ENCODE measurements around the gene SFXN2.

The SFXN2 gene

GRCh38 chr10:102675011-102675665 lies 39.3 kb upstream of the SFXN2 start:
- CTCF ChIA-PET: interaction anchor here (1.1 to 1.7 kb wide), 2 partner anchors 17 to 35 kb away, joined by 3 read pairs; no protein-coding TSS in a partner anchor
- DNase-seq (ENCODE audit: extremely low spot score): no peak
- TF ChIP-seq ELF4 (IDR thresholded peaks at IDR 0.05) (no peak), FOXA1 (IDR thresholded peaks at IDR 0.05) (no peak), L3MBTL2 (conservative IDR thresholded peaks at IDR 0.05) (no peak), TARDBP (IDR thresholded peaks at IDR 0.05) (no peak), FOXM1 (IDR thresholded peaks at IDR 0.05; ENCODE audit: borderline replicate concordance) (no peak), FOXK2 (IDR thresholded peaks at IDR 0.05) (no peak), BHLHE40 (IDR thresholded peaks at IDR 0.05; ENCODE audit: borderline replicate concordance) (no peak), CTBP1 (IDR thresholded peaks at IDR 0.05; ENCODE audit: borderline replicate concordance) (no peak), SUZ12 (IDR thresholded peaks at IDR 0.05) (no peak), HDGF (IDR thresholded peaks at IDR 0.05; ENCODE audit: borderline replicate concordance) (no peak), NFRKB (IDR thresholded peaks at IDR 0.05) (no peak), PKNOX1 (IDR thresholded peaks at IDR 0.05) (no peak), ARNT (IDR thresholded peaks at IDR 0.05) (no peak), LEF1 (IDR thresholded peaks at IDR 0.05; ENCODE audit: borderline replicate concordance) (no peak), ZNF384 (IDR thresholded peaks at IDR 0.05) (no peak), SP1 (IDR thresholded peaks at IDR 0.05) (no peak)
- POLR2A ChIA-PET: interaction anchor here (1.1 to 1.9 kb wide), 6 partner anchors 13 to 40 kb away, joined by 3 to 8 read pairs (median 6); partner anchors contain the start of genes ARL3 and TRIM8

DNA sequence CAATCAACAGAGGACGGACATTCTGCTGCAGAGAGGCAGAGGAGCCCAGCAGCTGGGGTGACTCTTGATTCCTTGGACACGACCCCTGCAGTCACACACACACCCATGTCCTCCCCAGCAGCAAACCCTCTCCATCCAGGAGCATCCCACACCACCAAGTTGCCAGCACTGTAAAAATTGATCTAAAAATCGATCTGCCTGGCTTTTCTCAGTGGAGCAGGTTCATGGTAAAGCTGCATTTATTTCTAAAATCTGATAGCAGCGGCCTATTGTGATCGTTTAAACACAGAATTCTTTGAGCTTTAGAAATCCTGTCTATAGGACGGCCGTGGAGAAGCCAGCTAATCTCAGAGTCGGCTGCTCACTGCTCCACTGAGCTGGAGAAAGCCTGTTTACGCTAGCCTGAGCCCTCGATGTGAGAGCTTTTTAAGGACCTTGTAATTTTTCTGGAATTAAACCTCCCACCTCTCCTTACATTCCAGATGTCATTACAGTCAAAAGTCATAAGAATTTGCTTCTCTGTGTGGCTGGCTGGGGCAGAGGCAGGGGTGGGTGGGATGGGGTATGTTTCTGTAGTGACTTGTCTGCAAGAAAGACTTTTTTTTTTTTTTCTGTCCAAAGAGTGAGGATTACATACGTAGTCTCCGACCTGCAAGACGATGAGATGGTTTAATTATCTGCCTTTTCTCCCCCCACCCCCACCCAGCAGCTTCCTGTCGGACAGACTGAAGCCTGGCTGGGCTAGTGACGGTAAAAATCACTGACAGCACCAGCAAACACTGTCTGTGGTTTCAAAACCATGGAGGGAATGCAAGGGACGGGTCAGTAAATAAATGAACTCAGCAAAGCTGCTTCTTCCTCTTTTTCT lies 38.5 kb upstream of the SFXN2 start:
- no peak for DNase-seq (ENCODE audit: extremely low spot score)
- CTCF ChIA-PET: interaction anchor here (0.6 to 1.1 kb wide), 3 partner anchors 18 to 28 kb away, joined by 3 read pairs; no protein-coding TSS in a partner anchor
- no peak for TF ChIP-seq ARNT (IDR thresholded peaks at IDR 0.05)
- no peak for TF ChIP-seq HDGF (IDR thresholded peaks at IDR 0.05; ENCODE audit: borderline replicate concordance)
- TF ChIP-seq LEF1 (IDR thresholded peaks at IDR 0.05; ENCODE audit: borderline replicate concordance): no peak
- TF ChIP-seq L3MBTL2 (conservative IDR thresholded peaks at IDR 0.05): no peak
- no peak for TF ChIP-seq TARDBP (IDR thresholded peaks at IDR 0.05)
- no peak for TF ChIP-seq ELF4 (IDR thresholded peaks at IDR 0.05)
- POLR2A ChIA-PET: interaction anchor here (0.6 to 1.9 kb wide), 8 partner anchors 11 to 39 kb away, joined by 3 to 8 read pairs (median 4); partner anchors contain the start of genes ARL3 and TRIM8

DNA sequence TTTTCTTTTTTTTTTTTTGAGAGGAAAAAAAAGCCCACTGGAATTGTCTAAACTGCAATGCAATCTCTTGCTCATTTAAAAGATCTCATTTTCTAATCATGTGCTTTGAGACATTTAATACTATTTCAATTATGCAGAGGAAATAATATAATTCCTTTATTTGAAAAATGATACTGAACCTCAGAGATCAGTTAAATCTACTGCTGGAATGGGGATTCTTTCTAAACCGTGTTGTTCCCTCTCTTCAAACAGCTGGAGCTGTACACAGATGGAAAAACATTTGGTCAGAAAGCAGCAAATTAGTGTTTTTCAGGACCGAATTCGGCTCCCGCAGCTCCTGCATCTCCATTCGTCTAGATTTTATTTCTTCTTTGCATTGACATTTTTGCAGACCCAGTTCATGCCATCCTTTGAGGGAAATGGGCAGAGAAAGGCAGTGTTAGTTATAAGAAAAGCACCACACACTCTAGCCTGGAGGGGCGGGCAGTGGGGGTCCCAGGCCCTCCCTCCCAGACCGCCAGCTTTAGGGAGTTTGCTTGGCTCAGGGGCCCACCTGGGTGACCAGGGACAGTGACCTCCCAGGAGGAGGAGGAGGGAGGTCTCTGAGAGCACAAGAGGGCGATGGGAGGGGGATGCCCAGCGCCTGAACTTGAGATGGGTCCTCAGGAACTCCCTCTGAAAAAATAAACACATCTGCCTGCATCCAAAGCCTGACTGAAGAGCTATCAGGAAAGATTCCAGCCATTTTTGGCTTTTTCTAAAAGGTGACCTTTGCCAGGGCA lies 37.7 kb upstream of the SFXN2 start:
- ChIA-PET CTCF (interaction anchor here (0.6 to 1.7 kb wide), 4 partner anchors 10 to 27 kb away, joined by 3 to 4 read pairs (median 3); no protein-coding TSS in a partner anchor), POLR2A (interaction anchor here (1.1 to 1.9 kb wide), 3 partner anchors 23 to 37 kb away, joined by 3 to 7 read pairs (median 6); partner anchors contain the start of gene ARL3)
- DNase-seq (ENCODE audit: extremely low spot score): no peak
- TF ChIP-seq ELF4 (IDR thresholded peaks at IDR 0.05): no peak
- no peak for TF ChIP-seq HDGF (IDR thresholded peaks at IDR 0.05; ENCODE audit: borderline replicate concordance)
- no peak for TF ChIP-seq BHLHE40 (IDR thresholded peaks at IDR 0.05; ENCODE audit: borderline replicate concordance)
- no peak for TF ChIP-seq SUZ12 (IDR thresholded peaks at IDR 0.05)

DNA sequence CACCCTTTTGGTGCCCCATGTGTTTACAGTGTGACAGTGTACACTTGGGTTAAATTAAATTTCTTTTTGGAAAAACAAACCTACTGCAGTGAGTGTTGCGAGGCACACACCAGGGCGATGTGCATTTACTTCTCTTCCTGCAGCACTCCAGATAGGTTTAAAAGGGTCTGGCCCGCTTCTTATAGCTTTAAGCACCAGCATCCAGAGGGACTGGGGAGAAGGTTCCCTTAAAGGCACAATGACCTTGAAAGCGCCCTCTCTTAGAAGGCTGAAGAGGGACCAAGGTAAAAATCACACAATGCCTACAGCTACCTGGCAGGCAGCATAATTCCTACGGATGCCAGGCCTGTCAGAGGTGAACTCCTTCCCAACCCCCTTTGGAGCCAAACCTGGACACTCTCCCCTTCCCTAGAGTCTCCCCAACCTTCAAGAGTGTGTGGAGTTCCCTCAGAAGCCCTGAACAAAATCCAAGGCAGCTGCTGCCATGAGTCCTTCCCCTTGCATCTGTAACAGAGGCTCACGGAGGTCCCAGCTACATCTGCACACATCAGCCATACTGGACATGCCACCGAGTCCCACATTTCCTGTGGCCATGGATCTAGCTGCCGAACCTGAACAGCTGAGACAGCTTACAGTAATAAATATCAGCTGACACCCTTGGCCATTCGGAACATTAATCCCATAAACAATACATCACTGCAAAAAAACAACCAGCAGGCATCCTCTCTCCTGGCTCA lies 36.9 kb upstream of the SFXN2 start:
- no peak for DNase-seq (ENCODE audit: extremely low spot score)
- no peak for TF ChIP-seq FOXK2 (IDR thresholded peaks at IDR 0.05)
- TF ChIP-seq HDGF (IDR thresholded peaks at IDR 0.05; ENCODE audit: borderline replicate concordance): no peak
- TF ChIP-seq NFRKB (IDR thresholded peaks at IDR 0.05): no peak
- ChIA-PET CTCF (interaction anchor here (1.0 to 2.9 kb wide), 9 partner anchors 7 to 36 kb away, joined by 3 to 25 read pairs (median 5); partner anchors contain the start of gene ARL3), POLR2A (interaction anchor here (1.1 to 3.5 kb wide), 4 partner anchors 24 to 37 kb away, joined by 3 to 20 read pairs (median 4); partner anchors contain the start of genes ARL3 and SFXN2)

GRCh38 chr10:102678068-102678400 lies 36.4 kb upstream of the SFXN2 start:
- ChIA-PET CTCF (interaction anchor here (0.7 to 2.9 kb wide), 11 partner anchors 8 to 525 kb away, joined by 3 to 25 read pairs (median 5); partner anchors contain the start of gene ARL3), POLR2A (interaction anchor here (1.1 to 3.5 kb wide), 4 partner anchors 32 to 36 kb away, joined by 3 to 20 read pairs (median 5); partner anchors contain the start of genes ARL3 and SFXN2)
- no peak for DNase-seq (ENCODE audit: extremely low spot score)
- no peak for TF ChIP-seq SP1 (IDR thresholded peaks at IDR 0.05)
- no peak for TF ChIP-seq FOXM1 (IDR thresholded peaks at IDR 0.05; ENCODE audit: borderline replicate concordance)
- no peak for TF ChIP-seq ARNT (IDR thresholded peaks at IDR 0.05)
- TF ChIP-seq PKNOX1 (IDR thresholded peaks at IDR 0.05): no peak
- TF ChIP-seq ELF4 (IDR thresholded peaks at IDR 0.05): no peak
- no peak for TF ChIP-seq BHLHE40 (IDR thresholded peaks at IDR 0.05; ENCODE audit: borderline replicate concordance)

Measured in HEK293T (cell line).